DMS79 treated with DMSO at 0.1 percent for 48 hours (cell line): Measurements from ENCODE around the gene DLG5.
A peak's percentile ranks its signal among the peaks of the same experiment; 100 is the strongest.

Source experiments
- DNase-seq: peaks from one replicate; lab custom pipeline; 2025; lab: John Stamatoyannopoulos, UW

The DLG5 gene

GRCh38 chr10:77843264-77843663 is 83.3 kb downstream of the DLG5 start:
- DNase-seq: no peak

GRCh38 chr10:77842652-77843212 is 83.8 kb downstream of the DLG5 start:
- DNase-seq: no peak

- peak; percentile 8 for DNase-seq
Observed at GRCh38 chr10:77841711-77842375, 84.7 kb downstream of the DLG5 start.

GRCh38 chr10:77840636-77841035 is 85.9 kb downstream of the DLG5 start:
- no peak for DNase-seq

- no peak for DNase-seq
Observed at GRCh38 chr10:77837925-77838595, 88.5 kb downstream of the DLG5 start.

GRCh38 chr10:77837248-77837924 is 89.2 kb downstream of the DLG5 start:
- peak; percentile 10 for DNase-seq

- DNase-seq: no peak
Observed at GRCh38 chr10:77836299-77836820, 90.2 kb downstream of the DLG5 start.

GRCh38 chr10:77835669-77836086 is 90.9 kb downstream of the DLG5 start:
- peak; percentile 17 for DNase-seq

GRCh38 chr10:77834943-77835668 is 91.4 kb downstream of the DLG5 start:
- DNase-seq: no peak

- DNase-seq: no peak
Observed at GRCh38 chr10:77834540-77834939, 92.0 kb downstream of the DLG5 start.

- DNase-seq: no peak
Observed at GRCh38 chr10:77833792-77834191, 92.8 kb downstream of the DLG5 start.

- no peak for DNase-seq
Observed at GRCh38 chr10:77833225-77833624, 93.3 kb downstream of the DLG5 start.

GRCh38 chr10:77832238-77832637 is 94.3 kb downstream of the DLG5 start:
- DNase-seq: no peak

GRCh38 chr10:77829356-77829755 is 97.2 kb downstream of the DLG5 start:
- DNase-seq: no peak

GRCh38 chr10:77828377-77828776 is 98.2 kb downstream of the DLG5 start:
- no peak for DNase-seq

GRCh38 chr10:77827366-77827765 is 99.2 kb downstream of the DLG5 start:
- DNase-seq: no peak

- no peak for DNase-seq
Observed at GRCh38 chr10:77825965-77826364, 100.6 kb downstream of the DLG5 start.

GRCh38 chr10:77824908-77825307 is 101.6 kb downstream of the DLG5 start:
- no peak for DNase-seq

- DNase-seq: no peak
Observed at GRCh38 chr10:77823811-77824542, 102.6 kb downstream of the DLG5 start.

- DNase-seq: no peak
Observed at GRCh38 chr10:77821551-77821950, 105.0 kb downstream of the DLG5 start.

- no peak for DNase-seq
Observed at GRCh38 chr10:77821036-77821435, 105.5 kb downstream of the DLG5 start.
